ENCODE measurements around the gene HSD17B12.

HSD17B12 gene

GRCh38 chr11:43879789-43880639 lies 199.5 kb downstream of the HSD17B12 start:
- DNase-seq (ENCODE audit: low read depth) = no peak
- TF ChIP-seq, protein P1, sequence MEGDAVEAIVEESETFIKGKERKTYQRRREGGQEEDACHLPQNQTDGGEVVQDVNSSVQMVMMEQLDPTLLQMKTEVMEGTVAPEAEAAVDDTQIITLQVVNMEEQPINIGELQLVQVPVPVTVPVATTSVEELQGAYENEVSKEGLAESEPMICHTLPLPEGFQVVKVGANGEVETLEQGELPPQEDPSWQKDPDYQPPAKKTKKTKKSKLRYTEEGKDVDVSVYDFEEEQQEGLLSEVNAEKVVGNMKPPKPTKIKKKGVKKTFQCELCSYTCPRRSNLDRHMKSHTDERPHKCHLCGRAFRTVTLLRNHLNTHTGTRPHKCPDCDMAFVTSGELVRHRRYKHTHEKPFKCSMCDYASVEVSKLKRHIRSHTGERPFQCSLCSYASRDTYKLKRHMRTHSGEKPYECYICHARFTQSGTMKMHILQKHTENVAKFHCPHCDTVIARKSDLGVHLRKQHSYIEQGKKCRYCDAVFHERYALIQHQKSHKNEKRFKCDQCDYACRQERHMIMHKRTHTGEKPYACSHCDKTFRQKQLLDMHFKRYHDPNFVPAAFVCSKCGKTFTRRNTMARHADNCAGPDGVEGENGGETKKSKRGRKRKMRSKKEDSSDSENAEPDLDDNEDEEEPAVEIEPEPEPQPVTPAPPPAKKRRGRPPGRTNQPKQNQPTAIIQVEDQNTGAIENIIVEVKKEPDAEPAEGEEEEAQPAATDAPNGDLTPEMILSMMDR (IDR thresholded peaks at IDR 0.05; ENCODE audit: control insufficient read depth, extremely low read depth, insufficient read depth) = no peak
- peak overlapping the region; percentile 82 for H3K4me3 ChIP-seq (ENCODE audit: low read depth, low read length)

GRCh38 chr11:43880640-43881159 lies 200.2 kb downstream of the HSD17B12 start, which contains the start of gene ALKBH3:
TSS of gene ALKBH3 (plus strand) at chr11:43880831. CDS start at chr11:43882653, 1,822 bp downstream.
- peak; percentile 89 for DNase-seq (ENCODE audit: low read depth)
- TF ChIP-seq, protein P1 (IDR thresholded peaks at IDR 0.05; ENCODE audit: control insufficient read depth, extremely low read depth, insufficient read depth) = no peak
- peak within 1 kb of the TSS; percentile 82 for H3K4me3 ChIP-seq (ENCODE audit: low read depth, low read length)

DNA sequence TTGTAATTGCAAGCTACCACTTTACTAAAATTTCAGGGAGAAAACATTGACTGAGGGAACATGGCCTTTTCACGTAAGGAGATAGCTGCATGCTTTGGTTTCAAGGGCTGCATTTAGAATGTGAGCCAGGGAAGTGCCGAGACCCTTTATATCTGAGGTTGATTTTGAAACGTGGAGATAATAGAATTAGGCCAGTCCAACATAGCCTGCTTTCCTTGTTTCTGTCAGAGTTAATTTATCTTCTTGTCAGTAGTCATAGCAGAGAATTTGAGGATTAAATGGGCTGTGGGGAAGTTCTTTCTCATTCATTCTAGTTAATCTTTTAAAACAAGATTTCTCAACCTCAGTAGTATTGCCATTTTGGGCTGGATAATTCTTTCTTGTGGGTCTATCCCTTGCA lies 212.3 kb downstream of the HSD17B12 start:
- TF ChIP-seq, protein P1 (IDR thresholded peaks at IDR 0.05; ENCODE audit: control insufficient read depth, extremely low read depth, insufficient read depth) = no peak
- no peak for DNase-seq (ENCODE audit: low read depth)
- no peak overlapping the region for H3K4me3 ChIP-seq (ENCODE audit: low read depth, low read length)

GRCh38 chr11:43894546-43894945 lies 214.0 kb downstream of the HSD17B12 start:
- DNase-seq (ENCODE audit: low read depth) = peak; percentile 87
- TF ChIP-seq, protein P1 (IDR thresholded peaks at IDR 0.05; ENCODE audit: control insufficient read depth, extremely low read depth, insufficient read depth) = no peak
- peak overlapping the region; percentile 31; the same call in 1 of the 2 replicates for H3K4me3 ChIP-seq (ENCODE audit: low read depth, low read length)

DNA sequence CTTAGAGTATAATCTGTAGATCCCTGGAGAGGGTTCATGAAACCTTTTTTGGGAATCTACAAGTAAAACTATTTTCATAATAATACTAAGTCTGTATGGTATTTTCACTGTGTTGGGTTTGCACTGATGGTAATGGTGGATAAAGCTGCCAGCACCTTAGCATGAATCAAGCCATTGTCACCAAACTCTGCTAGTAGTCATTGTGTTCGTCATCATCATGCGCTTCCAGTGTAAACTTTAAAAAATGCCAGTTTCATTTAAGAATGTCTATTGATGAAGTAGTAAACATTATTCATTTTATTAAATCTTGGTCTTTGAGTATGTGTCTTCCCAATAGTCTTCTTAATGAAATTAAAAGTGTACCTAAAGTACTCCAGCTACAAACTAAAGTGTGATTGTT lies 215.1 kb downstream of the HSD17B12 start:
- no peak overlapping the region for H3K4me3 ChIP-seq (ENCODE audit: low read depth, low read length)
- no peak for DNase-seq (ENCODE audit: low read depth)
- TF ChIP-seq, protein P1 (IDR thresholded peaks at IDR 0.05; ENCODE audit: control insufficient read depth, extremely low read depth, insufficient read depth) = no peak

DNA sequence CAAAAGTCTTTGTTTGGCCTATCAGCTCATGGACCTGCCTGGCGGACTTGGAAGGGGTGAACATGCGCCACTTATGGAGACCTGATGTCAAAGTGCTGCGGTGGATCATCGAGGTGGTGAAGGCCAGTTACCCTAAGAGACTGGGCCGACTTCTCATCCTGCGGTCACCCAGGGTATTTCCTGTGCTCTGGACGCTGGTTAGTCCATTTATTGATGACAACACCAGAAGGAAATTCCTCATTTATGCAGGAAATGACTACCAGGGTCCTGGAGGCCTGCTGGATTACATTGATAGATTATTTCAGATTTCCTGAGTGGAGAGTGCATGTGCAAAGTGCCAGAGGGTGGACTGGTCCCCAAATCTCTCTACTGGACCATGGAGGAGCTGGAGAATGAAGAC lies 218.0 kb downstream of the HSD17B12 start:
- TF ChIP-seq, protein P1 (IDR thresholded peaks at IDR 0.05; ENCODE audit: control insufficient read depth, extremely low read depth, insufficient read depth) = no peak
- H3K4me3 ChIP-seq (ENCODE audit: low read depth, low read length) = no peak overlapping the region
- no peak for DNase-seq (ENCODE audit: low read depth)

All from LNCaP clone FGC (cell line).